BJ (cell line): Measurements from ENCODE around the gene TNFRSF17. TPM values are rescaled to one million over a fixed set of nuclear protein-coding genes. Genes with fewer than 3 reads are reported as not detected.
"Not testable (repeated sequence)": the region's sequence is repeated elsewhere in the genome, so short reads cannot be mapped to it uniquely, and the experiment has no call there.

ENCODE experiments used
- CTCF ChIA-PET: fragments of 350-600 bp; formaldehyde crosslinking; extraction: SDS; loops from one replicate; lab custom pipeline; 2021; ENCODE audit warnings: antibody characterized with exemption, inconsistent platforms; lab: Yijun Ruan, JAX
- POLR2A ChIA-PET: fragments of 300-600 bp; sonication (Branson Sonifier 250); formaldehyde crosslinking; extraction: SDS; loops from one replicate; lab custom pipeline; 2021; ENCODE audit warnings: antibody characterized with exemption; lab: Charles Lee
- DNase-seq: peaks from one replicate; pipeline ENCODE4 v3.0.0-alpha.2; 2011; ENCODE audit warnings: low read depth
- H3K27me3 ChIP-seq: 2 replicates; pipeline ENCODE4 v1.6.0; 2011; ENCODE audit warnings: low read length; ENCODE audit not compliant: control insufficient read depth, insufficient read depth
- H3K36me3 ChIP-seq: 2 replicates; pipeline ENCODE4 v1.5.1; 2011; ENCODE audit warnings: low read length; ENCODE audit not compliant: control insufficient read depth, insufficient read depth
- H3K4me3 ChIP-seq: 2 replicates; pipeline ENCODE4 v1.5.1; 2011; ENCODE audit warnings: low read depth, mild to moderate bottlenecking, control low read depth, low read length
- CTCF ChIP-seq: IDR thresholded peaks from 2 replicates; pipeline ENCODE4 v1.5.1; 2011; ENCODE audit warnings: low read depth, mild to moderate bottlenecking, control low read depth, inconsistent platforms, low read length, moderate library complexity; ENCODE audit not compliant: insufficient read depth
- polyA plus RNA-seq: library from polyadenylated mRNA; depleted of rRNA; stranded (reverse); fragments of >200 nt; gene quantifications from 2 replicates; pipeline ENCODE4 v1.2.3, GENCODE V29; 2011

Gene TNFRSF17
- polyA plus RNA-seq, 1 experiment = not detected

- no peak for TF ChIP-seq CTCF
- no peaks in the 10 kb centered on the region for H3K36me3 ChIP-seq
- H3K27me3 ChIP-seq = no peaks in the 10 kb centered on the region
- POLR2A ChIA-PET = no interaction called here
- CTCF ChIA-PET = no interaction called here
- DNase-seq = no peak
- no peak overlapping the region for H3K4me3 ChIP-seq
Observed at GRCh38 chr16:11956558-11956957, 8.5 kb upstream of the TNFRSF17 start.

GRCh38 chr16:11957591-11958395, 7.2 kb upstream of the TNFRSF17 start:
- POLR2A ChIA-PET = no interaction called here
- DNase-seq = no peak
- H3K4me3 ChIP-seq = no peak overlapping the region
- CTCF ChIA-PET = interaction anchor here (0.8 to 2.8 kb wide), 2 partner anchors 9 to 110 kb away, joined by 3 to 13 read pairs; no protein-coding TSS in a partner anchor
- no peaks in the 10 kb centered on the region for H3K27me3 ChIP-seq
- no peak for TF ChIP-seq CTCF
- H3K36me3 ChIP-seq = no peaks in the 10 kb centered on the region

- H3K27me3 ChIP-seq, H3K4me3 ChIP-seq, POLR2A ChIA-PET, H3K36me3 ChIP-seq, DNase-seq: not testable (repeated sequence)
- CTCF ChIA-PET = interaction anchor here (0.6 to 0.7 kb wide), 2 partner anchors 78 to 1006 kb away, joined by 3 read pairs; no protein-coding TSS in a partner anchor
Observed at GRCh38 chr16:11962457-11962856, 2.6 kb upstream of the TNFRSF17 start.

- CTCF ChIA-PET = interaction anchor here (0.7 kb wide), 1 partner anchor 78 kb away, joined by 3 read pairs; no protein-coding TSS in a partner anchor
Observed at GRCh38 chr16:11962978-11963377, 2.0 kb upstream of the TNFRSF17 start.

DNA sequence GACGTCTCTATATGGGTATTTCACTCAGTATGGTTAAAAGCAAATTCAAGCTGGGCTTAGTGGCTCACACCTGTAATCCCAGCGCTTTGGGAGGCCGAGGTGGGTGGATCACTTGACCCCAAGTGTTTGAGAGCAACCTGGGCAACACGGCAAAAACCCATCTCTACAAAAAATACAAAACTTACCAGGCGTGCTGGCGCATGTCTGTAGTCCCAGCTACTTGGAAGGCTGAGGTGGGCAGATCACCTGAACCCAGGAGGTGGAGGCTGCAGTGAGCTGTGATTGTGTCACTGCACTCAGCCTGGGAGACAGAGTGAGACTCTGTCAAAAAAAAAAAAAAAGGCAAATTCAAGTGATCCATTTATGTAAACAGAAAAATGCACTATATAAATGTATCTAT, 1.3 kb upstream of the TNFRSF17 start:
- no peak for DNase-seq
- no peaks in the 10 kb centered on the region for H3K36me3 ChIP-seq
- TF ChIP-seq CTCF = no peak
- ChIA-PET CTCF (no interaction called here), POLR2A (no interaction called here)
- H3K4me3 ChIP-seq = no peak overlapping the region
- H3K27me3 ChIP-seq = no peaks in the 10 kb centered on the region

More at GRCh38 chr16:11962978-11963377, 2.0 kb upstream of the TNFRSF17 start:
- H3K36me3 ChIP-seq, H3K4me3 ChIP-seq, DNase-seq, POLR2A ChIA-PET, H3K27me3 ChIP-seq: not testable (repeated sequence)

DNA sequence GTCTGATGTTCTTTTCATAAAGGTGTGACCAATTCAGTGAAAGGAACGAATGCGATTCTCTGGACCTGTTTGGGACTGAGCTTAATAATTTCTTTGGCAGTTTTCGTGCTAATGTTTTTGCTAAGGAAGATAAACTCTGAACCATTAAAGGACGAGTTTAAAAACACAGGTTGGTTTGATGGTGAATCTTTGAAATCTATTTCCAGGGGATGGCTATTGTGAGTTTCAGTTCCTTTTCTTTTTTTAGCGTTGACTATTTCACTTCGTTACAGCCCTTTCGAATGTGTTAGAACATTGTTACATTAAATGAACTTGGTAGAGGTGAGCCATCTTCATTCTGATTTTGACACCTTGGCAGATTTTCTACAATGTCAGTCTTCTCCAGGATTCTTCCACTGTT, 1.2 kb downstream of the TNFRSF17 start:
- no peak for DNase-seq
- H3K4me3 ChIP-seq = no peak overlapping the region
- no peaks in the 10 kb centered on the region for H3K27me3 ChIP-seq
- no peaks in the 10 kb centered on the region for H3K36me3 ChIP-seq
- no peak for TF ChIP-seq CTCF
- POLR2A ChIA-PET = no interaction called here
- CTCF ChIA-PET = no interaction called here
